Fibroblast of lung (primary cell): Measurements from ENCODE around the gene NGDN. TPM values are rescaled to one million over a fixed set of nuclear protein-coding genes. Genes with fewer than 3 reads are reported as not detected.

Source experiments
- DNase-seq, 2 donors: peaks; one replicate each; pipeline versions ENCODE4 v3.0.0 to v3.0.0-alpha.2; 2010; ENCODE audit warnings: low read depth in 2 of 2
- H2AFZ ChIP-seq: 2 replicates; pipeline ENCODE4 v1.5.1; 2012; ENCODE audit warnings: low read length, control low read depth, inconsistent platforms
- H3K27ac ChIP-seq: 2 replicates; pipeline ENCODE4 v1.5.1; 2011; ENCODE audit warnings: low read length, control low read depth; ENCODE audit not compliant: insufficient read depth
- H3K27me3 ChIP-seq: 2 replicates; pipeline ENCODE4 v1.5.1; 2011; ENCODE audit warnings: mild to moderate bottlenecking, low read length; ENCODE audit not compliant: control insufficient read depth, insufficient read depth
- H3K36me3 ChIP-seq: 2 replicates; pipeline ENCODE4 v1.5.1; 2011; ENCODE audit warnings: low read length; ENCODE audit not compliant: control insufficient read depth, insufficient read depth
- H3K4me1 ChIP-seq: 2 replicates; pipeline ENCODE4 v1.5.1; 2011; ENCODE audit warnings: low read length; ENCODE audit not compliant: control insufficient read depth, insufficient read depth; ENCODE audit errors: extremely low read depth
- H3K4me2 ChIP-seq: 2 replicates; pipeline ENCODE4 v1.5.1; 2011; ENCODE audit warnings: low read length, control low read depth; ENCODE audit not compliant: insufficient read depth; ENCODE audit errors: extremely low read depth
- H3K4me3 ChIP-seq, 4 experiments: fragments of 200-600 bp in 1 of 4; sonication (generic) in 1 of 4; replicated peaks in 1 of 4; 2 replicates each; pipeline ENCODE4 v1.5.1; 2011 to 2016; ENCODE audit warnings: low read length in 4 of 4, low read depth in 3 of 4, mild to moderate bottlenecking in 3 of 4, control low read depth in 2 of 4, inconsistent platforms in 1 of 4, mixed read lengths in 1 of 4; ENCODE audit not compliant: insufficient read depth in 1 of 4; ENCODE audit errors: control extremely low read depth in 1 of 4
- H3K79me2 ChIP-seq: 2 replicates; pipeline ENCODE4 v1.5.1; 2012; ENCODE audit warnings: mild to moderate bottlenecking, low read length, inconsistent platforms; ENCODE audit not compliant: control insufficient read depth, insufficient read depth
- H3K9ac ChIP-seq: 2 replicates; pipeline ENCODE4 v1.5.1; 2011; ENCODE audit warnings: mild to moderate bottlenecking, low read length, control low read depth; ENCODE audit not compliant: insufficient read depth
- H3K9me3 ChIP-seq: 2 replicates; pipeline ENCODE4 v1.5.1; 2012; ENCODE audit warnings: low read depth, low read length; ENCODE audit not compliant: control insufficient read depth, insufficient read depth
- H4K20me1 ChIP-seq: 2 replicates; pipeline ENCODE4 v1.5.1; 2011; ENCODE audit warnings: low read length; ENCODE audit not compliant: control insufficient read depth, insufficient read depth; ENCODE audit errors: extremely low read depth
- CTCF ChIP-seq, 2 donors: IDR thresholded peaks in 1 of 2; conservative IDR thresholded peaks in 1 of 2; 1 replicate in 1 of 2; 2 replicates in 1 of 2; pipeline ENCODE4 v1.5.1; 2011 to 2012; ENCODE audit warnings: low read length in 2 of 2, control low read depth in 1 of 2, inconsistent platforms in 1 of 2, low read depth in 1 of 2, mild to moderate bottlenecking in 1 of 2
- EZH2 ChIP-seq: IDR thresholded peaks from 2 replicates; pipeline ENCODE4 v1.5.1; 2012; ENCODE audit warnings: low read length, control low read depth, mild to moderate bottlenecking; ENCODE audit errors: missing control alignments
- polyA plus RNA-seq, 2 donors: library from polyadenylated mRNA; depleted of rRNA in 1 of 2; stranded (reverse) in 1 of 2; unstranded in 1 of 2; fragments of >200 nt; gene quantifications; 2 replicates each; pipeline ENCODE4 v1.2.1, GENCODE V29; 2011 to 2012; ENCODE audit warnings: missing spikeins in 1 of 2
- total RNA-seq: library from RNA; depleted of rRNA; stranded (reverse); fragments of >200 nt; gene quantifications from 2 replicates; pipeline ENCODE4 v1.2.1, GENCODE V29; 2014

Gene NGDN
- total and polyA plus RNA-seq, 2 donors (not counting 1 experiment from before 2014, with no cell fraction given), result 39.5 to 46.9 TPM

- no peaks in the 10 kb centered on the region for H3K4me1 ChIP-seq
- H3K79me2 ChIP-seq, result no peaks in the 10 kb centered on the region
- no peaks in the 10 kb centered on the region for H3K36me3 ChIP-seq
- no peaks in the 10 kb centered on the region for H3K27me3 ChIP-seq
- H4K20me1 ChIP-seq, result no peaks in the 10 kb centered on the region
- H3K9ac ChIP-seq, result no peak overlapping the region
- H3K27ac ChIP-seq, result no peak overlapping the region
- TF ChIP-seq CTCF (conservative IDR thresholded peaks at IDR 0.05 in 1 of 2, IDR thresholded peaks at IDR 0.05 in 1 of 2; ENCODE audit: low read depth in 1 of 2, low read length in 2 of 2), result no peak
- TF ChIP-seq EZH2, result no peak
- H3K9me3 ChIP-seq, result no peaks in the 10 kb centered on the region
- H3K4me3 ChIP-seq, result no peak overlapping the region
- H3K4me2 ChIP-seq, result no peak overlapping the region
- no peak for DNase-seq
- H2AFZ ChIP-seq, result no peak overlapping the region
Observed at GRCh38 chr14:23525611-23526010, 56.1 kb downstream of the NGDN start.

Other genes with a start within 250 kb of the NGDN start
- not detected in 2 replicates for gene RNF212B, start 231.8 kb upstream of the NGDN start, total RNA-seq
- gene RNF212B, start 231.8 kb upstream of the NGDN start, polyA plus RNA-seq, result not detected in 2 replicates
- 3.3 and 4.6 TPM in 2 replicates for gene HOMEZ, start 183.6 kb upstream of the NGDN start, total RNA-seq
- 7.9 and 9.1 TPM in 2 replicates for gene HOMEZ, start 183.6 kb upstream of the NGDN start, polyA plus RNA-seq
- gene PPP1R3E, start 166.8 kb upstream of the NGDN start, total RNA-seq, result 2.6 TPM in 2 replicates
- gene PPP1R3E, start 166.8 kb upstream of the NGDN start, polyA plus RNA-seq, result 3.3 and 6.0 TPM in 2 replicates
- 17.2 and 25.4 TPM in 2 replicates for gene BCL2L2, start 162.9 kb upstream of the NGDN start, total RNA-seq
- gene BCL2L2, start 162.9 kb upstream of the NGDN start, polyA plus RNA-seq, result 18.0 and 24.7 TPM in 2 replicates
- gene PABPN1, start 148.2 kb upstream of the NGDN start, total RNA-seq, result 59.1 and 73.2 TPM in 2 replicates
- 152 and 158 TPM in 2 replicates for gene PABPN1, start 148.2 kb upstream of the NGDN start, polyA plus RNA-seq
- 16.4 and 23.1 TPM in 2 replicates for gene SLC22A17, start 116.8 kb upstream of the NGDN start, total RNA-seq
- gene SLC22A17, start 116.8 kb upstream of the NGDN start, polyA plus RNA-seq, result 3.9 and 7.9 TPM in 2 replicates
- gene EFS, start 104.5 kb upstream of the NGDN start, total RNA-seq, result 8.5 and 12.2 TPM in 2 replicates
- gene EFS, start 104.5 kb upstream of the NGDN start, polyA plus RNA-seq, result 2.0 and 2.3 TPM in 2 replicates
- gene IL25, start 96.9 kb upstream of the NGDN start, total RNA-seq, result not detected in 2 replicates
- gene IL25, start 96.9 kb upstream of the NGDN start, polyA plus RNA-seq, result not detected in 2 replicates
- gene CMTM5, start 92.7 kb upstream of the NGDN start, total RNA-seq, result 0.33 and 0.77 TPM in 2 replicates
- 0.08 TPM in 1 of 2 replicates, not detected in the other for gene CMTM5, start 92.7 kb upstream of the NGDN start, polyA plus RNA-seq
- gene MYH6, start 61.4 kb upstream of the NGDN start, total RNA-seq, result not detected in 2 replicates
- gene MYH6, start 61.4 kb upstream of the NGDN start, polyA plus RNA-seq, result not detected in 2 replicates
- not detected in 2 replicates for gene MYH7, start 34.0 kb upstream of the NGDN start, total RNA-seq
- not detected in 2 replicates for gene MYH7, start 34.0 kb upstream of the NGDN start, polyA plus RNA-seq
- gene ZFHX2, start 82.1 kb downstream of the NGDN start, total RNA-seq, result 0.26 and 0.33 TPM in 2 replicates
- 0.11 TPM in 1 of 2 replicates, not detected in the other for gene ZFHX2, start 82.1 kb downstream of the NGDN start, polyA plus RNA-seq
- gene THTPA, start 86.6 kb downstream of the NGDN start, total RNA-seq, result 23.4 and 24.1 TPM in 2 replicates
- 7.8 and 10.1 TPM in 2 replicates for gene THTPA, start 86.6 kb downstream of the NGDN start, polyA plus RNA-seq
- gene AP1G2, start 98.1 kb downstream of the NGDN start, total RNA-seq, result 5.6 and 9.2 TPM in 2 replicates
- gene AP1G2, start 98.1 kb downstream of the NGDN start, polyA plus RNA-seq, result 3.6 and 7.9 TPM in 2 replicates
- not detected in 2 replicates for gene JPH4, start 109.1 kb downstream of the NGDN start, total RNA-seq
- not detected in 2 replicates for gene JPH4, start 109.1 kb downstream of the NGDN start, polyA plus RNA-seq
- not detected in 2 replicates for gene DHRS2, start 166.7 kb downstream of the NGDN start, total RNA-seq
- gene DHRS2, start 166.7 kb downstream of the NGDN start, polyA plus RNA-seq, result 0.02 and 0.08 TPM in 2 replicates